A673 (cell line): ENCODE measurements around the gene LPO. TPM values are rescaled to one million over a fixed set of nuclear protein-coding genes. Genes with fewer than 3 reads are reported as not detected.

Experiments
- BruUV-seq: library from RNA; stranded (reverse); fragments of 400-500 nt; replicated peaks from 2 replicates; lab custom pipeline; 2021; lab: Mats Ljungman, UMichigan
- CTCF ChIA-PET: fragments of 300-600 bp; sonication (Branson Sonifier 250); formaldehyde crosslinking; loops from one replicate; lab custom pipeline; 2022; ENCODE audit warnings: antibody characterized with exemption; lab: Charles Lee
- POLR2A ChIA-PET: fragments of 300-600 bp; sonication (Branson Sonifier 250); formaldehyde crosslinking; loops from one replicate; lab custom pipeline; 2022; ENCODE audit warnings: antibody characterized with exemption; ENCODE audit not compliant: low non-redundant PET; lab: Charles Lee
- DNase-seq: peaks from one replicate; pipeline ENCODE4 v3.0.0-alpha.2; 2015; ENCODE audit warnings: low spot score
- H3K27ac ChIP-seq: fragments of 200-600 bp; sonication (generic); 2 replicates; pipeline ENCODE4 v1.5.1; 2016; ENCODE audit warnings: mixed run types, low read depth, mild to moderate bottlenecking, mixed read lengths, antibody characterized with exemption, low read length; ENCODE audit not compliant: poor library complexity, severe bottlenecking
- H3K27me3 ChIP-seq: fragments of 200-600 bp; sonication (generic); replicated peaks from 2 replicates; pipeline ENCODE4 v1.6.1; 2017; ENCODE audit warnings: mixed run types, low read depth, mild to moderate bottlenecking, mixed read lengths, antibody characterized with exemption, low read length; ENCODE audit not compliant: insufficient read depth, poor library complexity
- H3K36me3 ChIP-seq: fragments of 200-600 bp; sonication (generic); 2 replicates; pipeline ENCODE4 v1.6.1; 2016; ENCODE audit warnings: mixed run types, mild to moderate bottlenecking, mixed read lengths, antibody characterized with exemption, low read length; ENCODE audit not compliant: insufficient read depth, poor library complexity, severe bottlenecking
- H3K4me1 ChIP-seq: fragments of 200-600 bp; sonication (generic); 2 replicates; pipeline ENCODE4 v1.6.1; 2017; ENCODE audit warnings: mixed run types, mild to moderate bottlenecking, mixed read lengths, antibody characterized with exemption, low read length; ENCODE audit not compliant: insufficient read depth, poor library complexity, severe bottlenecking
- H3K4me3 ChIP-seq: fragments of 200-600 bp; sonication (generic); 2 replicates; pipeline ENCODE4 v1.5.1; 2016; ENCODE audit warnings: low read depth, mixed run types, mild to moderate bottlenecking, mixed read lengths, low read length; ENCODE audit not compliant: poor library complexity, severe bottlenecking
- H3K9me3 ChIP-seq: fragments of 200-600 bp; sonication (generic); 2 replicates; pipeline ENCODE4 v1.6.1; 2016; ENCODE audit warnings: mixed run types, low read depth, mild to moderate bottlenecking, mixed read lengths, antibody characterized with exemption, low read length; ENCODE audit not compliant: poor library complexity, severe bottlenecking
- CTCF ChIP-seq: fragments of 300-800, 200-600 bp; sonication (generic); conservative IDR thresholded peaks from 2 replicates; pipeline ENCODE4 v1.5.1; 2017; ENCODE audit warnings: low read depth, mild to moderate bottlenecking, antibody characterized with exemption, low read length, moderate library complexity, mixed read lengths
- EZH2 ChIP-seq: fragments of 200-600 bp; sonication (generic); IDR thresholded peaks from 2 replicates; pipeline ENCODE4 v1.6.1; 2017; ENCODE audit warnings: borderline replicate concordance, low read depth, mild to moderate bottlenecking, mixed read lengths, antibody characterized with exemption, low read length; ENCODE audit not compliant: poor library complexity, severe bottlenecking
- intact Hi-C: fragments of 100-400 bp; cut with micrococcal nuclease; formaldehyde crosslinking; loops from one replicate; pipeline ENCODE4 v1.10.0; 2022; ENCODE audit not compliant: unreplicated experiment
- total RNA-seq: library from RNA; stranded (reverse); gene quantifications from 2 replicates; pipeline ENCODE4 v1.2.3, GENCODE V29; 2021

Gene LPO
- total RNA-seq, 1 experiment from 2014 or later: 0.34 TPM

GRCh38 chr17:58308985-58309917 is 70.9 kb downstream of the LPO start:
- POLR2A ChIA-PET: no interaction called here
- BruUV-seq: no TSS peak
- H3K27me3 ChIP-seq: no peaks in the 10 kb centered on the region

GRCh38 chr17:58309918-58310259 is 71.5 kb downstream of the LPO start:
- TF ChIP-seq CTCF (no peak), EZH2 (no peak)
- Histone ChIP-seq H3K9me3 (no peaks in the 10 kb centered on the region), H3K4me1 (peaks cover 15% of the 10 kb centered on the region), H3K27ac (no peak overlapping the region), H3K27me3 (no peaks in the 10 kb centered on the region), H3K36me3 (no peaks in the 10 kb centered on the region), H3K4me3 (no peak overlapping the region)
- ChIA-PET CTCF (no interaction called here), POLR2A (no interaction called here)
- BruUV-seq: no TSS peak
- DNase-seq: no peak
- intact Hi-C loops: no loop called here

More at GRCh38 chr17:58308985-58309917, 70.9 kb downstream of the LPO start:
- Histone ChIP-seq H3K4me1 (peaks cover 11% of the 10 kb centered on the region), H3K9me3 (no peaks in the 10 kb centered on the region), H3K27ac (no peak overlapping the region), H3K36me3 (no peaks in the 10 kb centered on the region), H3K4me3 (no peak overlapping the region)
- CTCF ChIA-PET: no interaction called here
- TF ChIP-seq CTCF (no peak), EZH2 (no peak)
- intact Hi-C loops: no loop called here
- no peak for DNase-seq

- Histone ChIP-seq H3K27ac (no peak overlapping the region), H3K4me3 (no peak overlapping the region), H3K9me3 (no peaks in the 10 kb centered on the region), H3K4me1 (peaks cover 15% of the 10 kb centered on the region), H3K27me3 (no peaks in the 10 kb centered on the region), H3K36me3 (no peaks in the 10 kb centered on the region)
- DNase-seq: no peak
- ChIA-PET POLR2A (no interaction called here), CTCF (no interaction called here)
- no TSS peak for BruUV-seq
- no peak for TF ChIP-seq EZH2
- no peak for TF ChIP-seq CTCF
- intact Hi-C loops: no loop called here
Measured at GRCh38 chr17:58310511-58311428, 72.4 kb downstream of the LPO start.
